NCI-H1694 (cell line): ENCODE measurements around the gene CSGALNACT2.

ENCODE experiments used
- DNase-seq: peaks from one replicate; lab custom pipeline; 2025; lab: John Stamatoyannopoulos, UW

CSGALNACT2 gene

DNA sequence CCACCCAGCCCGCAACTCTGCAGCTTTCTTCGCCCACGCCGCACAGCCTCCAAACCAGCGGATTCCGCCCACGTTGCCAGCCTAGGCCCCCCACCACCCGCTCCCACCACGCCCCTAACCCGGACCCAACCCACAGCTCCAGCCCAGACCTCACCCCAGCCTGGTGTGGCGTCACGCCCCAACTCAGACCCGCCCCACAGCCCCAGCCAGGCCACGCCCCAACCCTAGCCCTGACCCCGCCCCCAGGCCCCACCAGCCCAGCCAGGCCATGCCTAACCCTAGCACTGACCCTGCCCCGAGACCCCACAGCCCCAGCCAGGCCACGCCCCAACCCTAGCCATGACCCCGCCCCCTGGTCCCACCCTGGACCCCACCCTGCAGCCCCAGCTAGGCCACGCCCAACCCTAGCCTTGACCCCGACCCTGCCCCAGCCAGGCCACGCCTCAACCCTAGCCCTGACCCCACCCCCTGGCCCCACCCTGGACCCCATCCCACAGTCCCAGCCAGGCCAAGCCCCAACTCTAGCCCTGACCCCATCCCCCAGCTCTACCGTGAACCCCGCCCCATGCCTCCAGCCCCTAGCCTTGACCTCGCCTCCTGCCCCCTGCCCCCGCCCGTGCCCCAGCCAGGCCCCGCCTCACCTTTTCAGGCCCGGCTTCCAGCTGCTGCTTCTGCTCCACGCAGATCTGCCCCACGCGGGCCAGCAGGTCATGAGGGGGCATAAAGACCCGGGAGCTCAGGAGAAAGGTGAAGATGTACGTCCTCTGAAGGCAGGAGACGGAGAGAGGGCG lies 64.6 kb downstream of the CSGALNACT2 start:
- DNase-seq: no peak

DNA sequence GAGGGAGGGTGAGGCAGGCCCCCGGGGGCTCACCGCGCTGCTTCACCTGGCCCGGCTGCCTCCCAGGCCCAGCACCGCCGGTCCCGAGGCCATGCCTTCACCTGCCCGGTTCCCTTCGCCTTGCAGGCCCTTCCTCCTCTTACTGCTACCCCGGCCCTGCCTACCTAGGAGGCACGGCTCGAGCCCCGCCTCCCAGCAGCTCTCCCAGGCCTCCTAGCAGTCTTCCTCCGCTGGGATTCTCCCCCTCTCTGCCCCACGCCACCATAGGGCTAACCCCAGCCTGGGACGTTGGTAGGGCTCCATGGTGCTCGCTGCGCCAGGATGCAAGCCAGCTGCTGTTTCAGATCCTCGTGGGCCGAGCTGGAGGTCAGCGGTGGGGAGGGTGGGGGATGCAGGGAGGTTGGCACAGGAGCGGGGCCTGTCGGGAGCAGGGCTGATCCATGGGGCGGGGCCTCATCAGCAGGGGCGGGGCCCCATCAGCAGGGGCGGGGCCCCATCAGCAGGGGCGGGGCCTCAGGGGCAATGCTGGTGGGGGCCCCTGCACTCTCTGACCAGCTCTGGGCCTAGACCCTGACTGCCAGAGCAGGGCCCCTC lies 65.3 kb downstream of the CSGALNACT2 start:
- DNase-seq: no peak

DNA sequence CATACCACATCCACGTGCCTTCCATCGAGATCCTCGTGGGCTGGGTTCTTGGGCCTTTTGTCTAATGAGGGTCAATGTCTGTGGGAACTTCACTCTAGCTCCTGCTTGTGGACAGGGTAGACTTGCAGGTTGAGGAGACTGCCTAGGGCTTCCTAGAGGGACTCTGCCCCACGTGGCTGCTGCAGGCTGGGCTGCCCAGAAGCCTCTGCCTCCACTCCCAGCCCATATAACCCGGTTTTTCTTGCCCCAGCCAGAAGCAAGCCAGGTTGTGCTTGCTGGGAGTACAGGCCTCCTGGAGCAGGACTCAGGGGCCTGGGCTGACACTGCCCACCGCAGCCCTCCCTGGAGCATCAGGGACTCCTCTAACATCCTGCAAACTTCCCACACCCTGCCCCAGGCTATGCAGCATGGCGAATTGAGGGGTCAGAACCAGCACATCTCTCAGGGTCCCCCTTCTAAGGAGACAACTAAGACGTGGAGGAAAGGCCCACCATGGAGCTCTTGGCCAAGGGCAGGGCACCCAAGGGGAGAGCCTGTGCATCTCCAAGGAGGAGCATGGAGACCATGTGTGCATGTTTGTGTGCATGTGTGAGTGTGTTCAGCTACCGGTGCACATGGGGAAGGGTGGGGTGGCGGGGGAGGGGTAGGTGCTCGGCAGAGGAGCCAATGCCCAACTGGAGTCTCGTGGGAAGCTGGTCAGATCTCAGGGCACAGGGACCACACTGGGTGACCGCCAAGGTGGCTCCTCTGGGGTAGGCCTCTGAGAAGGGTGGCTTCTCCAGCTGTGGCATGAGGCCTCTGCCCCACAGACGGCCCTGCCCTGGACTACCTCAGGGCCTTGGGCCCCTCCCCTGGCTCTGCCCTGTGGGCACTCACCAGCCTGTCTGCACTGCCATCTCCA lies 66.0 kb downstream of the CSGALNACT2 start:
- no peak for DNase-seq

DNA sequence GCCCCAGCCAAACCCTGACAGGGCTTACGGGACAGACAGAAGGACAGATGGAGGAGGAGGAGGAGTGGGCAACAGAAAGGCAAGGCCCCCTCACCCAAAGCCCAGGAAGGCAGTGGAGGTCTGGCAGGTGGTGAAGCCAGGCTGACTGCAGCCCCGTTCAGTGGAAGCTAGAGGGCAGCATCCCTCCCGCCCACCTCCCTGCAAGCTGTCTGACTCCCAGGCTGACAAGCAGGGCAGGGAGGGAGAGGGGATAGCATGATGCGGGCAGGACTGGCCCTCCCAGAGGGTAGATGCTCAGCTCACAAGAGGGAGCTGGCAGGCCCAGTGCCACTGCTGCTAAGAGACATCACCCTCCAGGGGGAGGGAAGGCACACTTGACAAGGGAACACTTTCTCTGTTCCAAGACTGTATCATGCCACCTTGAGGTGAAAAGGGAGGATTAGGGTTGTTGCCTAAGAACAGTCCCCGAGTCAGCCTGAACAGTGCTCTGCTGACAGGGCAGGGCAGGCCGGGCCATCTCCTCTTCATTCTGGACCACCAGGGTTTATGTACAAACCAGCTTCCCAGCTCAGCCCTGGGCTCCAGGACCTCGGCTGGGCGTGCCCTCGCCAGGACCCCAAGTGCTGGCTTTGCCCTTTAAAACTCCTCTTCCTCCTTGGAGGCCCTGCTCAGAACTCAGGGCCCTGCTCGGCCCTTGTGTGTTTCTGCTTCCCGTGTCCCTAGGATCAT lies 66.9 kb downstream of the CSGALNACT2 start:
- peak; percentile 45 for DNase-seq

DNA sequence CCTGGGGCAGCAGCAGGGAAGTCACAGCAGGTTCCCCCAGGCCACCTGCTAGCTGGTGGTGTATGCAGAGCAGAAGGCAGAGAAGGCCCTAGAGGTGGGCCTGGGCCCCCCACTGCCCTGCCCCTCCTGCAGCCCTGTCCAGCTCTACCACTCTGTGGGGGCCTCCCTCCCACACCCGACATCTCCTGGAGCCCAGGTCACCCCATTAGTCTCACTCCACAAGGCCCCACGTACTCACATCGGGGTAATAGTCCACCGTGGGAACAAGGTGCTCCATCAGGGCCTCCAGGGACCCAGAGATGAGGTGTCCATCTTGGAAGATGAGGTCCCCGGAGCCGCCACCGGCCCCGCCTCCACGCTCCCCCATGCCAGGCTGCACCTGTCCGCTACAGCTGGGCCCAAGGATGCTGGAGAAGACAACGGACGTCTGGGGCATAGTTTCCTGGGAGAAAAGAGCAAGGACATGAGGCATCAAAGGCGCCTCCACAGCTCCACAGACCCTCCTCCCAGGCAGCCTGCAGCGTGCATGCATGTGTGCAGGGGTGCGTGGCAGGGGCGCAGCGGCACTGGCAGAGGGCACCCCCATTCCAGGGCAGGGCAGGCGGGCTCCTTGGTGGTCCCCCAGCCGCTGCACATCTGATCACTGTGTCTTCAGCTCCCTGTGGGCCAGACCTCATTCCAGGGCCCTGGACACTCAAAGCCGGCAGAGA lies 67.6 kb downstream of the CSGALNACT2 start:
- DNase-seq: no peak

DNA sequence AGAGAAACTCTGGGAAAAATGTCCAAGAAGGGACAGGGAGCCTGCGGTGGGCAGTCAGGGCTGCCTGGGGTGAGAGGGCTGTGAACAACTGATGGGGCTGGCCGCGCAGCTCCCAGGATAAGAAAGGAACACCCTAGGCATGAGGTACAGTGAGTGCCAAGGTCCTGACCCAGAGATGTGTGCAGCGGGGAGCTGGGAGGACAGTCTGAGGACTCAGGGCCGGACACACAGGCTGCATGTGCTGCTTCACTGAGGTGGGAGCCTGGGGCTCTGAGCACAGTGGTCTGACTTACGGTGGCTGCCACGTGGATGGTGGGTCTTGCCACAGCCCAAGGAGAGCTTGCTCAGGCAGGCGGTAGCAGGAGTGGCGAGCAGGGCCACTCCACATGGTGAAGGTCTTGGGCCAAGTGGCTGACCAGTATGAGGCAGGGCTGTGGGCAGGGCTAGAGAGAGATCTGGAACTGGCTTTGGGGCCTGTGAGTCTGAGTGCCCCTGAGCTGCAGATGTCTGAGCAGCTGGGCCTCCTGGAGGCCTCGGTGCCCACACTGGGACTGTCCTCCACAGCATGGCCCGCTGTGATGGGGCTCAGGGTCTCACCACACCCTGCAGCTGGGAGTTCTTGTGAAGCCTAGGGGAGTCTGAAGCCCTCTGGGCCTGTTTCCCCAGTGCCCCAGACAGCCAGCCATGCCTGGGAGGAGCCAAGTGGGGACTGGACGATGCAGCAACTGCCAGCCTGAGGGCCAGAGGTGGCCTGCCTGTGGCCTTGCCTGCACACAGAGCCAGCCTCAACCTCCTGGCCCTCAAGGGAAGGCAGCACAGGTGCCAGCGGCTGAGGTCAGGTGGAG lies 68.4 kb downstream of the CSGALNACT2 start:
- no peak for DNase-seq

DNA sequence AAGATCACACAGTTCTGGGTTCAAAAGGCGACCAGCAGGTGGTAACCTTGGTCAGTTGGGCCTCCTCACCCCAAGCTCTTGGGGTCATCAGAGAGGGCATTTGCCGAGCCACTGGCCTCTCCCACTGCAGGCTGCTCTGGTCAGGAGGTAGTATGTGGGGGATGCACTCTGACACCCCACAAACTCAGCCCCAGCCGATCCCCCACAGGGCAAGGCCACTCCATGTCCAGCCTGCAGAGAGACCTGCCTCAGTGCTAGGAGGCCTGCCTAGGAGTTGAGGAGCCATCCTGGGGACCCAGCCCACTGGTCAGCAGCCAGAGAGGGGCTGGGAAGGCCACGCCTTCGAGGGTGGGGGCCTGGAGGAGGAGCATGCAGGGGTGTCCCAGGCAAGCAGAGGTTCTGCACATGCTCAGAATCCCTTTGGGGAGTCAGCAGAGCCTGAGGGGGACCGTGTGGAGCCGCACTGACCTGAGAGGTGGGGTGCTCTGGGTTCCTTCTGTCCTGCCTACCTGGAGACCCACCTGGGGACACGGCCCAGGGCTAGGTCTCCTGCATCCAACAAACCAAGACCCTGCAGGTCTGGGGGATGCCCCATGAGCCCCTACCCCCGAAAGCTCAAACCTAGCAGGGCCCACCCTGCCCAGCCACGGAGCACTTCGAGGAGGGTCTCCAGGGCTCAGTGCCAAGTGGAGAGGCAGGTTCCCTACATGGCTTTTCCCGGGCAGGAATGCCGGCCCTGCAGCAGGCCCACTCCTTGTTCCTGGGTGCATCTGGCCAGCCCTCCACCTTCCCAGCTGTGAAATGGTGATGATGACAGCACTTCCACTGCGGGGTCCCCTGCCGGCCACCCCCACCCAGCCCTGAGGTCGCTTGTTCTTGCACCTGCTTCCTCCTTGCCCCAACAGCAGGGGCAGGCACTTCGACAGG lies 70.2 kb downstream of the CSGALNACT2 start:
- no peak for DNase-seq

DNA sequence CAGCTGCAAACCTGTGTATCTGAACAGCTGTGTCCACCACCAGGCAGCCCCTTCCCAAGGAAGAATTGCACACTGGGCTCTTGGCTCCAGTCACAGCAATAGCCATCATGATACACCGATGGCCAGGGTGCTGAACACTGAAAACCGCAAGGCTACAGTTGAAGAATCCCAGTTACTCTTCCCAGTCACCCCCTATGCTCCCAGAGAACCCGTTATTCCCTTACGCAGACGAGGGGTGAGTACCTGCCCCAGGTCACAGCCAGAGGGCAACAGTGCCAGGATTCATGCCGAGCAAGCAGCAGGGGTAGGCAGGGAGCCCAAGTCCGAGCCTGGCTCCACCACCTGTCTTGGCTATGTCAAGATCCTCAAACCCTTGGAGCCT lies 70.8 kb downstream of the CSGALNACT2 start:
- DNase-seq: no peak

DNA sequence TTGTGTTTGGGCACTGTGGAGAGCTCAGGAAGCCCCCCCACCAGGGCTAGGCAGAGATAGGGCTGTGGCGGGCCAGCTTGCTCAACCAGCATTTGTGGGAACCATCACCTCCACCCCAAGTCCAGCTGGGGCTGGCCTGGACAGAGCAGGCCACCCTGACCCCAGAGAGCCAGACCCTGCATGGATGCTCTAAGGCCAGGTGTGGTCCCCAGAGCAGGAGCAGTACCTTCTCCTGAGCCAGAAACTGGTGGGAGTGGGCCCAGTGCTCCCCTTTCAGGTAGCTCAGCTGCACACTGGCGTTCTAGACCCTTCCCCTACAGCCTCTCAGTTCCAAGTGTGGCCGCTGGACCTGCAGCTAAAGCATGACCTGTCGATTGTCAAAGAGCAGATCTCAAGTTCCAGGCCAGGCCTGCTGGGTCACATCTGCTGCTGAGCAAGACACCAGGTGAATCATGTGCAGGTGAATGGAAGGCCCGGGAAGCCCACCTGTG lies 71.5 kb downstream of the CSGALNACT2 start:
- DNase-seq: no peak

DNA sequence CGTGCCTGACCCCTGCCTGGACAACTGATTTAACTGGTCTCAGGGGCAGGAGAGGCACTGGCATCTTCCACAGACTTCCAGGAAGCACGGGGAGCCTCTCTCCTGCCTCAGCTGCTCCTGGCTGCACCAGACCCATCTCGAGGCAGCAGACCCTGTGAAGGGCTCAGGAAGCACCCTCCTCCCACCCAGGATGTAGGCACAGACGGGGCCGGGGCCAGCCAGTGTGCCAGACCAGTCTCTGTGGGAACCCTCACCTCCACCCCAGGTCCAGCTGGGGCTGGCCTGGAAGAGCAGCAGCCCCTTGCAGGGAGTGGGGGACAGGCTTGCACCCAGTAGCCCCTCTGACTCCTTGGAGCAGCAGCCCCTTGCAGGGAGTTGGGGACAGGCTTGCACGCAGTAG lies 72.3 kb downstream of the CSGALNACT2 start:
- no peak for DNase-seq

DNA sequence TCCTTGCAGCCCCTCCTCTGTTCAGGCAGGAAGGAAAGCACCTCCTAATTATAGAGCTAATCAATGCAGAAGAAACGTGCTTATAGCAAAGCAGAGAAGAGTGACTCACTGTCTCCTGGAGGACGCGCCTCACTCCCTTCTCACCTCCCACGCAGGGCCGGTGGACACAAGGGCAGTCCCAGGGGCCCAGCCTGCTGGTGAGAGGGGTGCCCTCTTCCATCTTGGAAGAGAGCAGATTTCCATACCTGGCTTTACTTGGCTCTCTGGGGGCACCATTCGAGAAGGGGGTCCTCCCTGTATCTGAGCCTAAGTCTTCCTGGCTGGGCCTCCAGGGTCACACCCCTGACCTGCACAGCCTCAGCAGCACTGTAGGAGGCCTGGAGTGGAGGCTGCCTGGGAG lies 72.8 kb downstream of the CSGALNACT2 start:
- no peak for DNase-seq

DNA sequence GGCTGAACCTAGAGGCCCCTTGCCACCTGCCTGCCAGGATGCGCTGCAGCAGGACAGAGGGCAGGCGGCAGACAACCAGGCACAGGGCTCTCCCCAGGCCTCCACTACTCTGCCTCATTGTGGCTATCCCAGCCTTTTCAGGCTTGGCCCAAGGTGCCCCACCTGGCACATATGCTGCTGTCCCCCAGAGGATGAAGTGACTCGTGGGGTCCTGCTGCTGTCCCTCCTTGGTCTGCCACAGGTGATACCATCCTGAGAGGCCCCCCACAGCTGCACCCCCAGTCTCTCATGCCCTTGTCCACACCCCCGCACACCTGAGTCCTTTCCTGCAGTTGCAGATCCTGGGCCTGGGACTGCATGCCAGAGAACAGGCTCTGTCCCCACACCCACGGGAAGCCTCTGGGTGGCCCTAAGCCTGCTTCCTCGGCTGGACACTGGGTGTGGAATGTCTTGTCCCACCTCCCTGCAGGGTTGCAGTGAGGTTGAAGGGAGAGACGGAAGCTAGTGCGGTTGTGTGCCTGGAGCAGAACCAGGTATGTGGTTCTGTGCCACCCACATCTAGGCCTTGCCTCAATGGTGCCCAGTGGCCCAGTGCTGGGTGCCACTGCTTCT lies 73.3 kb downstream of the CSGALNACT2 start:
- no peak for DNase-seq

DNA sequence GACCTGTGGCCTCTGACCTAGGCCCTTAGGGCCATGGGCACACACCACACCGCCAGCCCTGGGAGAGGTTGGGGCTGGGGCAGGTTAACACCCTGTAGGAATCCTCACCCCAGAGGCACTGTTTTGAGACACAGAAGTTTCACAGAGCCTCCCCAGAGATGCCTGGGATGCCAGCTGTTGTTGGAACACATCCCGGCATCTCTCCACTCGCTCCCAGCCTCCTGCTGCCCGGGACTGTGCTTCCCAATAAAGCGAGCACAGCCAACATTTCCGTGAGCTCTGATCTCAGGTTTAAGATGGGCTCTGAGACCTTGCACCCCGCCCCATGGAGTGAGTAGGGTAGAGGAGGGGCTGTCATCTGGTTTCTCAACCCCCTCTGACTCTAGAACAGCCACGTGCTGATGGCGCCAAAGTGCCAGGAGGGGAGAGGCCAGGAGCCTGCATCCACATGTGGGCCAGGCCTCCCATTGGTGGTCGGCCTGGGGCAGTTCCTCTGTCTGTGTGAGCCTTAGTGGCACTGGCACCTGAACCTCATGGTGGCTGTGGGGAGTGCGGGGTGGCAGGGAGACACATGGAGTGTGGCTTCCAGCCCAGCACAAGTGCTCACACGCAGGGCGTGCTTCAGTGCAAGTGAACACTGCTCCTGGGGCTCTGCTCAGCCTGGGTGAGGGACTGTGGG lies 73.9 kb downstream of the CSGALNACT2 start:
- peak; percentile 76 for DNase-seq

DNA sequence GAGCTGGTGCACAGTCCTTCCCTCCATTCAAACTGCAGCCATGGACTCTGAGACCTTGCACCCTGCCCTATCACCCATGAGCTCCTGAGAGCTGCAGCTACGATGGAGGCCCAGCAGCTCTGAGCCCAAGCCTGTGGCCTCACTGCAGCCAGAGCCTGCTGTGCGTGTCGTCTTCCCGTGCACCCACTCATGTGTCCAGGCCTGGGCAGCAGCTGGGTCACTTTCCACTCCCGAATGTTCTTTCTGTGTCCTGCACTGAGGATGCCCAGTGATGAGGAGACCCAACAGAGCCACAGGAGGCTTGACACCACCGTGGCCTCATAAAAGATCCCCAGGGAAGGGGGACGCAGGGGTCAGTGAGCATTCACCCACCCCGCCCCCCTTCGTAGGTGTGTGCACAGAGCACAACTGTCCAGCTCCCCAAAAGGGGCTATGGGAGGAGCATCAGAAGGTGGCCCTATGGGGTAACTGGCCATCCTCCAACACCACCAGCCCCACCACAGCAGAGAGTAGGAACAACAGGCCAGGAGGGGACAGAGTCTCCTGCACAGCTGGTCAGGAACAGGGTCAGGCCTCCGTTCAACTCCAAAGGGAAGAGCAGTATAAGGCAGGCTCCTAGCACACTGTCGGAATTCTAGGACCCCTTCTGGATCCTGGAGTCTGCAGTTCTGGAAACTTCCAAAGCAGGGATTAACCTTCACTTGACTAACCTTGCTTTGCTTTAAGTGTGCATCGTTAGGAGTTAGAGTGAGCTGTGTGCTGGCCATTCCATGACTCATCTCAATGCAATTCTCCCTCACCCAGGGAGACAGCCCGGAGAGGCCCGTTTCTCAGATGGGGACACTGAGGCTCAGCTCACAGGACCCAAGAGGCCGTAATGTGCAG lies 76.1 kb downstream of the CSGALNACT2 start:
- no peak for DNase-seq

DNA sequence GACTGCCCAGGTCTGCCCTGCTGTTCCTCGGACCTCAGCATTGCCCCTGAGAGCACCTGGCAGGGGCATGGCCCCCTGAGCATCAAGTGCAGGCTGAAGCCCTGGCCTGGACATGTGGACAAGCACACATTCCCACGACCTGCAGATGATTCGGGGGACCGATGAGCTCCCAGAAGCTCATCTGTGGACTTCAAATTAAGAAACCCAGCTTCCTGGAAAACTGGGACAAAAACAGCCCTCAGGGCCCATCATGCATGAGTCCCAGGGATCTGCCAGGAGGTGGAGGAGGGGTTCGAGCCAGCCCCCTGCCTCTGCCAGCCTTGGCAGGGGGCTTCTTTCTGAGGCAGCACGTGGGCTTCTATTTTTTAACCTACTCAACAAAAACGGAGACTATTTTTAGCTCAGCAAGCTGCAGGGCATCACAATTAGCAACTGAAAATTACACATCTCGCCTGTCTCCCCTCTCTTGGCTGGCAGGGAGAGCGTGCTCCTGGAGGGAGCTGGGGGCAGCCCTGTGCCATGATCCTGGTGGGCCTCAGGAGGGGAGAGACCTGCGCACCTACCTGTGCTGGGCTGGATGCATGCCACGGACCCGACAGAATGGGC lies 76.8 kb downstream of the CSGALNACT2 start:
- peak; percentile 70 for DNase-seq

DNA sequence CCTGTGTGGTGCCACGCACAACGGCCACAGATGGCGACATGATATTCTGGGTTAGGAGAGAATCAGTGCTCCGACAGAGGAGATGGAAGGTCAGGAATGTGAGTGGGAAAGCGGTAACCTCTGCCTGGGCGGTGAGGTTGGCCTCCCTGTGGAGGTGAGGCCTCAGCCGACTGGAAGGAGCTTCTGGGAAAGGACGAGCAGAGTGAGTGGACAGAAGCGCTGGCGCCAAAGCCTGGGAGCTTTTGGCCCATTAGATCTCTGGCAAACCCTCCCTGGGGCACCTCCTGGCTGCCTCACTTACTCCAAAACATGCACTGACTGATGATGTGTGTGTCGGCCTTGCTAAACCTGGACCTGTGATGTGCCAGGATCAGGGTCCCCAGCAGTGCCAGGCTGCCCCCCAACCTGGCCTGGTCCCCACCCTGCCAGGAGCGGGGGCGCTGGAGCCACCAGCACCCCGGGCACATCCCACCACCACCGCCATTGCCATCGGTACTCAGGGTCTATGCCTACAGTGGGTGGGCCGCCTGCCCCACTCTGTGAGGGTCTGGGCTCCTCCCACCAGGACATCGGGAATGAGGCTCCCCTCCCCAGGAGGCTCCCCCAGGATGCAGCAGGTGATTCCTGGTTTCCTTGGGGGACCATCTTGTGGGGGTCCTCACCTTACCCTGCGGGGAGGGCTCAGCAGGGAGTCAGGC lies 77.7 kb downstream of the CSGALNACT2 start:
- no peak for DNase-seq
